ENCODE data around the gene GNAO1.

DNA sequence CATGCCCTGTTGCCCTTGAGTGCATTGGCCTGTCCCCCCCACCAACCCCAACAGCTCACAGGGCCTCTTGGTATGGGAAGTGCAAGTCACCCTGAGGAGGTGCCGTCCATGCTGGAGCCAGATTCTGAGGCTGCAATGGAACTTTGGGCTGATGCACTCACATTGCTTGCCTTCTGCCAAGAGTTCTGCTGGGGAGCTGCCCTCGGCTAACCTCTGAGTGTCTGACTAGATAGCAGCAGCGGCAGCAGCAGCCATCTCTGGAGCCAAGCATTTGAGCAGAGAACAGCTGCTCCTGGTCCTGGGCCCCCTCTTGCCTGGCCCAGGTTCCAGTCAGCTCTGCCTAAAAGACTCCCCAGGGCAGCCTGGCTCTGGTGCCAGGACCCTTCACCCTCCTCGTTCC is 61.5 kb downstream of the GNAO1 start:
- TF ChIP-seq CTCF (IDR thresholded peaks at IDR 0.05; ENCODE audit: low read length) (no peak), EZH2phosphoT487 (IDR thresholded peaks at IDR 0.05; ENCODE audit: low read length) (no peak)

Data from MM.1S (cell line).